HG03442 (cell line): ENCODE results near the gene LSM4.

Experiments used
- ATAC-seq: cut with Tn5 transposase; IDR thresholded peaks from one replicate; pipeline ENCODE4 v1.9.1; 2021; ENCODE audit warnings: mild to moderate bottlenecking, moderate library complexity; ENCODE audit not compliant: unreplicated experiment

The LSM4 gene

DNA sequence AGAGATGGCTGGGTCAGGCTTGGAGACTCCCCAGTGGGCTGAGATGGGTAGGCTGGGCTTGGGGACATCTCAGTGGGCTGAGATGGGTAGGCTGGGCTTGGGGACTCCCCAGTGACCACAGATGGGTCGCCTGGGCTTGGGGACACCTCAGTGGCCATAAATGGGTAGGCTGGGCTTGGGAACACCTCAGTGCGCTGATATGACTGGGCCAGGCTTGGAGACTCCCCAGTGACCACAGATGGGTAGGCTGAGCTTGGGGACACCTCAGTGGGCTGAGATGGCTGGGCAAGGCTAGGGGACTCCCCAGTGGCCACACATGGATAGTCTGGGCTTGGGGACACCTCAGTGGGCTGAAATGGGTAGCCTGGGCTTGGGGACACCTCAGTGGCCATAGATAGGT is 61.4 kb downstream of the LSM4 start:
- ATAC-seq, result no peak

- no peak for ATAC-seq
Measured at GRCh38 chr19:18259893-18260292, 63.0 kb downstream of the LSM4 start.

DNA sequence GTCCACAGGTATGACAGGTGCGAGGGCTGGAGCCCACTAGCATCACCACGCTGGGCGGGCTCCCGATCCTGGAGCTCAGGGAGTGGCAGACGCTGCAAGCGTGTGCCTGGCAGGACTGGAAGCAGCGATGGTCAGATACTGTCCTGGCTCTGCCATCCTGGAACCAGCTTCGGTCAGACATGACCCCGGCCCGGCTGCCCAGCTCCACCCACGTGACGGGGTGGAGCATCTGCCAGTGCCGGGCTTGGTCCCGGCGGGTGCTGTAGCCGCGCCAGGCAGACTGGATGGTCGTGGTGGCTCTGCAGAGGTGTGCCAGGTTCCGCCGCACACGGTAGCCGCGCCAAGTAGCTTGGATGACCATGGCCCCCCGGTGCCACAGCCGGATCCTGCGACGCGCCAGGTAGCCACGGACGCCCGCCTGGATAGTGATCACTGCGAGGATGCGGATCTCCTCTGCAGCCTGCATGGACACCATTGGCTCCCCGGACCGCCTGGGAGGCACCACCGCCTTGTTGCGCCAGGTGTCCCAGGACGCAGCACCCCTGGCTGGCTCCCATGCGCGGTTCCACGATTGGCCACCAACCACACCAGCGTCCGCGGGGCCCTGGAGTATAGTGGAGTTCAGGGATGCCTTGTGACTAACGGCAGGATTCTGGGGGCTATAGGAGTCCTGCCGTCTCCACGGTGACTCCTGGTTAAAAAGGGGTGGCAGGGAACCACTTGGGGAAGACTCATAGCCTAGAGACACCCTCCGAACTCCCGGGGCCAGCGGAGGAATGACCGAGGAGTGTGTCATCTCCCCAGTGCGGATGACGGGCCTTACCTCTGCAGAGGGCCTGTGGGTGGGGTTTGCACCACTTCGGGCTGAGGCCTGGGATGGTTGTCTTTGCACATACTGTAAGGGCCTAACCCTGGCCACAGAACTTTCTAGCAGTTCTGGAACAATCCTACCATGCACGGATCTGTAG is 65.1 kb downstream of the LSM4 start:
- no peak for ATAC-seq
